IMR-90 (cell line): Measurements from ENCODE around the gene GRAMD2B. TPM values are rescaled to one million over a fixed set of nuclear protein-coding genes. Genes with fewer than 3 reads are reported as not detected.

ENCODE experiments used
- ATAC-seq: fragments of 200-7000 bp; cut with Tn5 transposase; 2 replicates; pipeline ENCODE4 v1.9.1; 2020; ENCODE audit warnings: low read depth, mild to moderate bottlenecking, moderate library complexity
- BruUV-seq: library from RNA; stranded (reverse); fragments of 400-500 nt; replicated peaks from 2 replicates; lab custom pipeline; 2021; lab: Mats Ljungman, UMichigan
- CTCF ChIA-PET: fragments of 300-600 bp; formaldehyde crosslinking; extraction: SDS; loops from one replicate; lab custom pipeline; 2021; ENCODE audit warnings: antibody characterized with exemption; lab: Yijun Ruan, JAX
- POLR2A ChIA-PET: fragments of 300-600 bp; sonication (Branson Sonifier 250); formaldehyde crosslinking; loops from one replicate; lab custom pipeline; 2022; ENCODE audit warnings: antibody characterized with exemption; ENCODE audit not compliant: unreplicated experiment; lab: Charles Lee
- DNase-seq: peaks from one replicate; pipeline ENCODE4 v3.0.0; 2013
- H2AFZ ChIP-seq: replicated peaks from 2 replicates; pipeline ENCODE3; 2013; ENCODE audit warnings: low read length, mild to moderate bottlenecking; ENCODE audit not compliant: poor library complexity
- H2AK5ac ChIP-seq: 2 replicates; pipeline ENCODE4 v1.6.1; 2013; ENCODE audit warnings: low read depth, low read length, inconsistent platforms
- H2AK9ac ChIP-seq: replicated peaks from 2 replicates; pipeline ENCODE3; 2013; ENCODE audit warnings: mild to moderate bottlenecking, low read depth, low read length, moderate library complexity; ENCODE audit not compliant: poor library complexity
- H2BK120ac ChIP-seq: 2 replicates; pipeline ENCODE4 v1.6.1; 2013; ENCODE audit warnings: low read depth, low read length, inconsistent platforms
- H2BK15ac ChIP-seq: 3 replicates; pipeline ENCODE4 v1.6.1; 2013; ENCODE audit warnings: low read depth, low read length, inconsistent platforms
- H2BK20ac ChIP-seq: 2 replicates; pipeline ENCODE4 v1.6.1; 2013; ENCODE audit warnings: low read depth, mild to moderate bottlenecking, inconsistent platforms, low read length, moderate library complexity
- H2BK5ac ChIP-seq: 2 replicates; pipeline ENCODE4 v1.6.1; 2013; ENCODE audit warnings: mild to moderate bottlenecking, low read depth, low read length, inconsistent platforms; ENCODE audit not compliant: poor library complexity, severe bottlenecking
- H3K14ac ChIP-seq: replicated peaks from 2 replicates; pipeline ENCODE4 v1.6.1; 2013; ENCODE audit warnings: low read depth, low read length, inconsistent platforms
- H3K18ac ChIP-seq: 2 replicates; pipeline ENCODE4 v1.6.1; 2013; ENCODE audit warnings: low read depth, low read length, control low read depth
- H3K23ac ChIP-seq: 2 replicates; pipeline ENCODE4 v1.6.1; 2013; ENCODE audit warnings: low read depth, low read length, inconsistent platforms
- H3K27ac ChIP-seq: 2 replicates; pipeline ENCODE4 v1.5.1; 2013; ENCODE audit warnings: mild to moderate bottlenecking, control low read depth, low read length; ENCODE audit not compliant: insufficient read depth
- H3K27me3 ChIP-seq: 2 replicates; pipeline ENCODE4 v1.6.1; 2013; ENCODE audit warnings: low read length; ENCODE audit not compliant: control insufficient read depth, insufficient read depth
- H3K36me3 ChIP-seq: 2 replicates; pipeline ENCODE4 v1.6.1; 2013; ENCODE audit warnings: low read length, mixed read lengths; ENCODE audit not compliant: control insufficient read depth, insufficient read depth
- H3K4ac ChIP-seq: 2 replicates; pipeline ENCODE4 v1.6.1; 2013; ENCODE audit warnings: low read depth, low read length, inconsistent platforms
- H3K4me1 ChIP-seq: 2 replicates; pipeline ENCODE4 v1.6.1; 2013; ENCODE audit warnings: low read length, mixed read lengths; ENCODE audit not compliant: control insufficient read depth, insufficient read depth
- H3K4me2 ChIP-seq: 2 replicates; pipeline ENCODE4 v1.6.1; 2013; ENCODE audit warnings: low read depth, mild to moderate bottlenecking, control low read depth, low read length, moderate library complexity
- H3K4me3 ChIP-seq: 2 replicates; pipeline ENCODE4 v1.5.1; 2013; ENCODE audit warnings: low read depth, mild to moderate bottlenecking, control low read depth, low read length, moderate library complexity; ENCODE audit not compliant: insufficient read depth
- H3K56ac ChIP-seq: 2 replicates; pipeline ENCODE4 v1.6.1; 2013; ENCODE audit warnings: low read length, inconsistent platforms; ENCODE audit not compliant: insufficient read depth; ENCODE audit errors: extremely low read depth
- H3K79me1 ChIP-seq, 2 experiments: 2 replicates each; pipeline ENCODE4 v1.6.1; 2013; ENCODE audit warnings: low read length in 2 of 2, inconsistent platforms in 1 of 2, low read depth in 1 of 2
- H3K9ac ChIP-seq: 2 replicates; pipeline ENCODE4 v1.6.1; 2013; ENCODE audit warnings: low read depth, low read length, control low read depth
- H3K9me1 ChIP-seq: 2 replicates; pipeline ENCODE4 v1.6.1; 2013; ENCODE audit warnings: low read length, inconsistent platforms; ENCODE audit not compliant: insufficient read depth
- H3K9me3 ChIP-seq: 2 replicates; pipeline ENCODE4 v1.6.1; 2013; ENCODE audit warnings: low read length; ENCODE audit not compliant: control insufficient read depth, insufficient read depth
- H4K20me1 ChIP-seq: 2 replicates; pipeline ENCODE4 v1.6.1; 2013; ENCODE audit warnings: low read length, inconsistent platforms; ENCODE audit not compliant: insufficient read depth
- H4K5ac ChIP-seq: 2 replicates; pipeline ENCODE4 v1.6.1; 2013; ENCODE audit warnings: mild to moderate bottlenecking, low read depth, low read length, control low read depth
- H4K8ac ChIP-seq, 2 experiments: 2 replicates each; pipeline ENCODE4 v1.6.1; 2013; ENCODE audit warnings: low read depth in 2 of 2, low read length in 2 of 2, control low read depth in 1 of 2, inconsistent platforms in 1 of 2
- H4K91ac ChIP-seq: 2 replicates; pipeline ENCODE4 v1.6.1; 2013; ENCODE audit warnings: low read depth, low read length, inconsistent platforms; ENCODE audit not compliant: insufficient read depth
- CEBPB ChIP-seq: IDR thresholded peaks from 2 replicates; pipeline ENCODE4 v1.6.1; 2012; ENCODE audit warnings: low read depth, low read length, improper control_type of control experiment
- WGBS, 2 experiments: methylation state at CpG; one replicate each; pipeline versions ENCODE4 v1.1.5 to v1.1.7; 2013; ENCODE audit warnings: missing lambda C conversion rate in 2 of 2; ENCODE audit not compliant: insufficient read length in 1 of 2; ENCODE audit errors: extremely low coverage in 2 of 2; 5-methylcytosine and 5-hydroxymethylcytosine counted together
- dilution Hi-C: fragments of 300-500 bp; cut with HindIII; formaldehyde crosslinking; loops from one replicate; pipeline ENCODE4 v1.14.3; 2018; ENCODE audit warnings: low sequenced_read_pairs; ENCODE audit not compliant: unreplicated experiment
- in situ Hi-C: fragments of 300-500 bp; cut with MboI; formaldehyde crosslinking; loops from 3 replicates; pipeline ENCODE4 v1.14.3; 2019; ENCODE audit warnings: low sequenced_read_pairs, inconsistent platforms, mixed read lengths
- intact Hi-C: fragments of 100-400 bp; cut with micrococcal nuclease; formaldehyde crosslinking; loops from 2 replicates; pipeline ENCODE4 v1.10.0; 2022
- polyA plus RNA-seq, 3 experiments: library from polyadenylated mRNA; depleted of rRNA; stranded (reverse); fragments of >200 nt; gene quantifications; 2 replicates each; pipeline ENCODE4 v1.2.3, GENCODE V29; 2012; ENCODE audit warnings: low replicate concordance in 1 of 3
- total RNA-seq: library from RNA; depleted of rRNA; stranded (reverse); fragments of >200 nt; gene quantifications from 2 replicates; pipeline ENCODE4 v1.2.3, GENCODE V29; 2012
- TF ChIP-seq, protein P1 (sequence below): conservative IDR thresholded peaks from 2 replicates; pipeline ENCODE4 v1.5.1; 2012; ENCODE audit warnings: mild to moderate bottlenecking, low read depth, low read length, improper control_type of control experiment

GRAMD2B gene
- total and polyA plus RNA-seq, 2 of the 4 experiments (the other 2 are of a cell fraction): 13.9 to 20.3 TPM

DNA sequence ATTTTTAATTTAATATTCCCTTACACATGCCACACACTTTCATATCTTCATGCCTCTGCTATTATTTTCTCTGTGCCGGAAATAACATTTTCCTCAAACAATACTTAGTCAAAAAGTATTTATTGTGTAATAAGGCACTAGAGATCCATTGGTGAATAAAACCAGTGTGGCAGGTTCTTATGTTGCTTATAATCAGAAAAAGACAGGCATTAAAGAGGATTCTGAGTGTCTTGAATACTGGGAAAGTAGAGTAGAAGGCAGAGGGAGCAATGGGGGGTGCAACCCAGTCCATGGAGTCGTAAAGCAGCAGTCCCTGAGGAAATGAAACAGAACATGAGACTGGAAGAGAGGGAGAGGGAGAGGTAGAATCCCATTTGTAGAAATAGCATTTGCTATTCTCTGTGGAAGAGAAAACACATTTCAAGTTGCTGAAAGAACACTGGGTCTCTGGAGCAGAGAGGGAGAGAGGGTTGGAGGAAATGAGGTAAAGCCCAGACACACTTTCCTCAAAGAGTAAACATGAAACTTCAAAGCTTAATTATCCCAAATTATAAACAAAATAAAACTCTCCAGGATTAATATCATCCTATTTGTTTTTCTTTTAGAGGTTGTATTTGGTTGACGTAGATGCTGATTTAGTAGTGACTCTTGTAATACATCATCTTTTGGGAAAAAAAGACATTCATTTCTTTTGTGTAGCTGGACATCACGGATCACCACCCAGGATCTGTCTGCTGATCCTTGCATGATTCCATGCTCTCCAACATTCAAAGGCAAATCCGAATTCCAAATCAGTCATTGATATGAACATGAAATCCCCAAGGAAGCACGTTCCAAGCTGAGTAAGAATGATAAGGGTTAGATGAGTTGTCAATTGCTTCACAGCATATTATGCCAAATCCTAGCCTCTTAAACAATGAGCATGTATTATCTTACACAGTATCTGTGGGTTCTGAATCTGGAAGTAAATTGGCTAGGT lies 37.4 kb upstream of the GRAMD2B start:
- no peak overlapping the region for H3K56ac ChIP-seq
- peak overlapping the region; percentile 84 for H2AFZ ChIP-seq
- H3K4me1 ChIP-seq: peaks cover 11% of the 10 kb centered on the region
- H4K8ac ChIP-seq: peak overlapping the region; percentile 33 to 85; a peak in 2 of 4 replicates
- H2BK15ac ChIP-seq: peak overlapping the region; percentile 94; the same call in 2 of the 3 replicates
- 60% methylated on average over 1 of the region's 6 CpGs; no CpG with 5 or more reads in 1 of the 2 experiments for WGBS, 2 experiments
- no peaks in the 10 kb centered on the region for H4K20me1 ChIP-seq
- peak overlapping the region; percentile 69 for H2BK5ac ChIP-seq
- H3K9ac ChIP-seq: no peak overlapping the region
- dilution Hi-C loops: no loop called here
- BruUV-seq: no TSS peak
- CTCF ChIA-PET: interaction anchor here (0.6 to 0.7 kb wide), 2 partner anchors 16 to 182 kb away, joined by 3 read pairs; no protein-coding TSS in a partner anchor
- H3K4me2 ChIP-seq: no peak overlapping the region
- H2BK20ac ChIP-seq: peak overlapping the region; percentile 93
- ATAC-seq (no peak), DNase-seq (no peak)
- H3K36me3 ChIP-seq: no peaks in the 10 kb centered on the region
- H3K23ac ChIP-seq: peak overlapping the region; percentile 77; the same call in 1 of the 2 replicates
- no peak overlapping the region for H3K4me3 ChIP-seq
- H4K91ac ChIP-seq: peak overlapping the region; percentile 53; the same call in 1 of the 2 replicates
- H3K18ac ChIP-seq: peak overlapping the region; percentile 35; the same call in 1 of the 2 replicates
- intact Hi-C loops: no loop called here
- no peak overlapping the region for H2AK9ac ChIP-seq
- H2AK5ac ChIP-seq: peak overlapping the region; percentile 92
- TF ChIP-seq, protein P1, sequence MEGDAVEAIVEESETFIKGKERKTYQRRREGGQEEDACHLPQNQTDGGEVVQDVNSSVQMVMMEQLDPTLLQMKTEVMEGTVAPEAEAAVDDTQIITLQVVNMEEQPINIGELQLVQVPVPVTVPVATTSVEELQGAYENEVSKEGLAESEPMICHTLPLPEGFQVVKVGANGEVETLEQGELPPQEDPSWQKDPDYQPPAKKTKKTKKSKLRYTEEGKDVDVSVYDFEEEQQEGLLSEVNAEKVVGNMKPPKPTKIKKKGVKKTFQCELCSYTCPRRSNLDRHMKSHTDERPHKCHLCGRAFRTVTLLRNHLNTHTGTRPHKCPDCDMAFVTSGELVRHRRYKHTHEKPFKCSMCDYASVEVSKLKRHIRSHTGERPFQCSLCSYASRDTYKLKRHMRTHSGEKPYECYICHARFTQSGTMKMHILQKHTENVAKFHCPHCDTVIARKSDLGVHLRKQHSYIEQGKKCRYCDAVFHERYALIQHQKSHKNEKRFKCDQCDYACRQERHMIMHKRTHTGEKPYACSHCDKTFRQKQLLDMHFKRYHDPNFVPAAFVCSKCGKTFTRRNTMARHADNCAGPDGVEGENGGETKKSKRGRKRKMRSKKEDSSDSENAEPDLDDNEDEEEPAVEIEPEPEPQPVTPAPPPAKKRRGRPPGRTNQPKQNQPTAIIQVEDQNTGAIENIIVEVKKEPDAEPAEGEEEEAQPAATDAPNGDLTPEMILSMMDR: no peak
- TF ChIP-seq CEBPB: 0 out of 2 replicates have a peak, but pooled peaks have one; percentile 38
- H3K14ac ChIP-seq: peak overlapping the region; percentile 74
- in situ Hi-C loops: no loop called here
- peak overlapping the region; percentile 81 for H2BK120ac ChIP-seq
- peaks cover 10% of the 10 kb centered on the region for H3K9me1 ChIP-seq
- H3K27me3 ChIP-seq: no peaks in the 10 kb centered on the region
- POLR2A ChIA-PET: no interaction called here
- no peaks in the 10 kb centered on the region for H3K9me3 ChIP-seq
- no peak overlapping the region for H4K5ac ChIP-seq
- no peak overlapping the region for H3K27ac ChIP-seq
- H3K4ac ChIP-seq: peak overlapping the region; percentile 67
- H3K79me1 ChIP-seq: peaks cover 0 to 6% of the 10 kb centered on the region in 2 experiments; a peak in 1 of 4 replicates
